Activated CD4-positive, alpha-beta memory T cell treated with anti-CD3 and anti-CD28 coated beads for 36 hours (primary cell): ENCODE results near the gene CHPT1. TPM values are rescaled to one million over a fixed set of nuclear protein-coding genes. Genes with fewer than 3 reads are reported as not detected.
A peak's percentile ranks its signal among the peaks of the same experiment; 100 is the strongest.

Source experiments
- CTCF ChIA-PET: fragments of 350-600 bp; sonication (Branson Sonifier 250); formaldehyde crosslinking; loops from one replicate; lab custom pipeline; 2021; ENCODE audit warnings: antibody characterized with exemption, inconsistent platforms; lab: Charles Lee
- POLR2A ChIA-PET: fragments of 350-600 bp; sonication (Branson Sonifier 250); formaldehyde crosslinking; loops from one replicate; lab custom pipeline; 2021; ENCODE audit warnings: antibody characterized with exemption; lab: Charles Lee
- DNase-seq: peaks from one replicate; pipeline ENCODE4 v3.0.0-alpha.2; 2020
- H3K27ac Mint-ChIP-seq: one replicate; pipeline ENCODE4 v1.8.0; 2021; ENCODE audit warnings: mixed read lengths
- H3K27me3 Mint-ChIP-seq: one replicate; pipeline ENCODE4 v1.8.0; 2021; ENCODE audit warnings: mixed read lengths
- H3K36me3 Mint-ChIP-seq: one replicate; pipeline ENCODE4 v1.8.0; 2021; ENCODE audit warnings: mixed read lengths
- H3K4me1 Mint-ChIP-seq: one replicate; pipeline ENCODE4 v1.8.0; 2021; ENCODE audit warnings: low read depth, mixed read lengths
- H3K4me3 Mint-ChIP-seq: one replicate; pipeline ENCODE4 v1.8.0; 2021; ENCODE audit warnings: mild to moderate bottlenecking, mixed read lengths
- H3K9me3 Mint-ChIP-seq: one replicate; pipeline ENCODE4 v1.8.0; 2021; ENCODE audit warnings: mixed read lengths
- intact Hi-C: fragments of 100-400 bp; cut with micrococcal nuclease; formaldehyde crosslinking; loops from one replicate; pipeline ENCODE4 v1.15.1; 2023
- total RNA-seq, 2 experiments: library from RNA; stranded (reverse); gene quantifications; one replicate each; pipeline ENCODE4 v1.2.3, GENCODE V29; 2021

Gene CHPT1
- total RNA-seq, 2 experiments from 2014 or later: 20.6 to 23.0 TPM

DNA sequence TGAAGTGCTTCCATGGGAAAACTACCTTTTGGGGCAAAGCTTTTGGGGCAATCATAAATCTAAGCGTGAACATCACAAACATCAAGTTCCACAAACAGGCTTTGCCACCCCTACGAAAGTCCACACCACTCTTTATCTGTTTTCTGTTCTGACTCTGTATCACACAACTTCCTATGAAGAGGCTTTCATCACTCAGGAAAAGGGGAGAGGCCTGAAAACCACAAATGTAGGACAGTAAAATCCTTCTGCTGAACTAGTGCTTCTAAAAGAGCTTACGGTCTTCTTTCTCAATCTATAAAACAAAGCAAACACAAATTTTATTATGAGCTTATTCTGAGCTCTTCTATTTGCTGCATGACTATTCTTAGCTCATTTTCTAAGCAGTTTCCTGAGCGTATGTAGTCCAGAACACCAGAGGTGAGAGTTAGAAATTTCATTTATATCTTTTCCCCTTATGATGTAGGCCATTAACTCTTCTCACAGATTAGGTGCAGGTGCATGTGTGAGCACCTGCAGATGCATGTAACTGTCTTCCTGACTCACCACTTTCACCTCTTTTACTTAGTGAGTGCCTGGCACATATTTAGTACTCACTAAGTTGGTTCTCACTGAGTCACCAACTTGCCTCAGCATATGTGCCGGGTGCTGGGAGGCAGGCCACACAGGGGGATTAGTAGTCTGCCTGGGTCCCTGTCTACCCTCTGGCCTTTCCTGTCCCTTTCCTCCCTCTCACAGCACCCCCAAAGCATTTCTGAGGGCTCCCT is 74.8 kb downstream of the CHPT1 start:
- no peak overlapping the region for H3K27ac Mint-ChIP-seq
- ChIA-PET POLR2A (interaction anchor here (0.6 kb wide), 1 partner anchor 73 kb away, joined by 3 read pairs; no protein-coding TSS in a partner anchor), CTCF (interaction anchor here (2.5 to 3.6 kb wide), 5 partner anchors 12 to 68 kb away, joined by 12 to 155 read pairs (median 27); partner anchors contain the start of gene GNPTAB)
- peaks cover 7% of the 10 kb centered on the region for H3K36me3 Mint-ChIP-seq
- intact Hi-C loops: loop anchor here (5.0 kb wide), 2 partner anchors 145 to 165 kb away; no protein-coding TSS in a partner anchor
- H3K27me3 Mint-ChIP-seq: no peaks in the 10 kb centered on the region
- peaks cover 6% of the 10 kb centered on the region for H3K4me1 Mint-ChIP-seq
- no peak overlapping the region for H3K4me3 Mint-ChIP-seq
- H3K9me3 Mint-ChIP-seq: no peaks in the 10 kb centered on the region
- peak; percentile 16 for DNase-seq

DNA sequence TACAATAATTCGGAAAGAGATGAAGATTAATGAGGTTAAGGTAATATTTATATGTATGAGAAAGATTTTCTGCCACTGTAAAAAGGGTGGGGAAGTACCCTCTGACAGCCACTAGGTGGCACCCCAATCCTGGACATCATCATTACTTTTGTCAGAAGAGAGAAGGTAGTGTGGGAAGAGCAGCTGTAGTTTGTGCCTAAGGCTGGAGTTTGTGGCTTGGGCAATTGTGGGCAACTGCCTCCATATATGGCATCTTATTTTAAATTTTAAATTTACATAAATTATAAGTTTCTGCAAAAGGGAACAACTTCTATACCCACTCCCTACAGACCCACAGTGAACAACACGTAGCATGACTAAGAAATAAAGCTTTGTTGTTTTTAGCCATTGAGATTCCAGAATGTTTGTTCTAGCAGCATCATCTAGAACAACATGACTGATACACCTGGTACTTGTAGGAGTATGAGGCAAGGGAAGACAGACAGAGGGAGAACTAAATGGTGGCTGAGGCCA is 76.3 kb downstream of the CHPT1 start:
- Mint-ChIP-seq H3K27me3 (no peaks in the 10 kb centered on the region), H3K4me1 (peaks cover 6% of the 10 kb centered on the region), H3K9me3 (no peaks in the 10 kb centered on the region), H3K4me3 (no peak overlapping the region), H3K36me3 (peaks cover 8% of the 10 kb centered on the region), H3K27ac (no peak overlapping the region)
- intact Hi-C loops: loop anchor here (1.0 to 5.0 kb wide), 5 partner anchors 58 to 359 kb away; no protein-coding TSS in a partner anchor
- CTCF ChIA-PET: interaction anchor here (0.5 to 3.6 kb wide), 27 partner anchors 8 to 366 kb away, joined by 3 to 155 read pairs (median 4); partner anchors contain the start of genes ARL1 and GNPTAB
- POLR2A ChIA-PET: no interaction called here
- peak; percentile 72 for DNase-seq

DNA sequence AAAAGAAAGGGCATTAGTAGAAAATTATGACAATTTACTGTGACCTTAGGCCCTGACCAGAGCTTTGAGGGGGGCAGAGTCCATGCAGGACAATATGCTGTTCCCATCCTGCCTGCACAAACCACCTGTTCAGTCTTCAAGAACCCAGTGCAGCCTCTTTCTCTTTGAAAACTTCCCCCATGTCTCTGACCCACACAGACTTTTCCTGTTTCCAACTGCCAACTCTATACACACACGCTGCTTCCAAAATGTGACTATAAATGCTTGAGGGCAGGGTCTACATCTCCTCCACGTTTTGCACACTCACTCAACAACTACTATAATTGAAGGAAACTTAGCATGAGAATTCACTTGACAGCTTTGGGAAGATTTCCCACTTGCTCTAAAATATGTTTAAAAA is 78.4 kb downstream of the CHPT1 start:
- intact Hi-C loops: no loop called here
- ChIA-PET POLR2A (no interaction called here), CTCF (interaction anchor here (1.2 to 2.4 kb wide), 2 partner anchors 54 to 64 kb away, joined by 5 to 10 read pairs; partner anchors contain the start of gene GNPTAB)
- no peak overlapping the region for H3K27ac Mint-ChIP-seq
- DNase-seq: no peak
- peaks cover 3% of the 10 kb centered on the region for H3K36me3 Mint-ChIP-seq
- no peak overlapping the region for H3K4me3 Mint-ChIP-seq
- H3K27me3 Mint-ChIP-seq: no peaks in the 10 kb centered on the region
- H3K9me3 Mint-ChIP-seq: no peaks in the 10 kb centered on the region
- peaks cover 8% of the 10 kb centered on the region for H3K4me1 Mint-ChIP-seq

DNA sequence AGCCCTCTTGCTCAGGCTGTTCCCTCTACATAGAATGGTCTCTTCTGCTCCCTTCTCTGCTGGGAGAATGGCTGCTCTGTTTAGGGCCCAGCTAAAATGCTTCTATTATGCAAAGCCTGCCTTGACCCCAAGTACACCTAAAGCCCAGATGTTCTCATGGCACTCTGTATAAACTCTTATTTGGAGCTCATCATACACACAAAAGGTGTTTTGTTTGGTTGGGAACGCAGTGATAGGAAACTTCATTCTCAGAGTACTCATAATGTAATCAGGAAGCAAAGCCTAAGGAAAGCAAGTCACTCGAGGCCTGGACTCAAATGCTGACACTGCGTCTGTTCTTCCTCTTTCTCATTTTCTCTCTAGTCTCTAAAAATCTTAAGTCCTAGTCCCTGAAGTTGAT is 80.0 kb downstream of the CHPT1 start:
- ChIA-PET POLR2A (interaction anchor here (1.4 kb wide), 1 partner anchor 53 kb away, joined by 5 read pairs; the partner anchor contains the start of gene GNPTAB), CTCF (interaction anchor here (2.1 to 2.4 kb wide), 2 partner anchors 53 to 63 kb away, joined by 10 to 21 read pairs; partner anchors contain the start of gene GNPTAB)
- intact Hi-C loops: no loop called here
- H3K4me3 Mint-ChIP-seq: no peak overlapping the region
- no peak for DNase-seq
- H3K27me3 Mint-ChIP-seq: no peaks in the 10 kb centered on the region
- peaks cover 17% of the 10 kb centered on the region for H3K4me1 Mint-ChIP-seq
- peaks cover 3% of the 10 kb centered on the region for H3K36me3 Mint-ChIP-seq
- no peaks in the 10 kb centered on the region for H3K9me3 Mint-ChIP-seq
- no peak overlapping the region for H3K27ac Mint-ChIP-seq

DNA sequence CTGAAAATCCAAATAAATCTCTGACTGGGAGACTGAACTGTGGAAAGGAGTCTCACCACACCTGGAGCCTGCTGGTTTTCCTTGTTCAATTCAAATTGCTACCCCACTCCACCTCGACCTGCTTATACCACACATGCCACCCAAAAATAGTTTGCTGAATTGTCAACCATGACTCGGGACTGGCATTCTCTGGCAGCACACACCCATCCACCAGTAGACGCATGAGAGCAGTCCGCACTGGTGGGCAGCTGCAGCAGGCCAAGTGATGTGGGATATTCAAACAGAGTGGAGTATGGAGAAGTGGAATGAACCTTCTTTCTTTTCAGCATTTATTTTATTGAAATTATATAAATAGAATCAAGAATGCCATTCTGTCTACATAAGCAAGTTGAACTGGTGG is 80.5 kb downstream of the CHPT1 start:
- POLR2A ChIA-PET: interaction anchor here (1.4 kb wide), 1 partner anchor 53 kb away, joined by 5 read pairs; the partner anchor contains the start of gene GNPTAB
- DNase-seq: no peak
- Mint-ChIP-seq H3K27ac (no peak overlapping the region), H3K36me3 (peaks cover 3% of the 10 kb centered on the region), H3K4me1 (peaks cover 22% of the 10 kb centered on the region), H3K9me3 (no peaks in the 10 kb centered on the region), H3K4me3 (no peak overlapping the region), H3K27me3 (no peaks in the 10 kb centered on the region)
- intact Hi-C loops: no loop called here
- CTCF ChIA-PET: interaction anchor here (2.1 to 3.1 kb wide), 3 partner anchors 53 to 62 kb away, joined by 10 to 21 read pairs (median 18); partner anchors contain the start of gene GNPTAB

Other genes with a start within 250 kb of the CHPT1 start
- not detected for gene SPIC, start 222.3 kb upstream of the CHPT1 start, total RNA-seq
- gene MYBPC1, start 102.7 kb upstream of the CHPT1 start, total RNA-seq: not detected
- under 1 TPM in 1 of 2 experiments, not detected in 1; 0.07 TPM for gene SYCP3, start 41.8 kb downstream of the CHPT1 start, total RNA-seq
- 10 to 100 TPM; 19.6 to 20.2 TPM for gene GNPTAB, start 133.3 kb downstream of the CHPT1 start, total RNA-seq
- gene DRAM1, start 179.9 kb downstream of the CHPT1 start, total RNA-seq: 1 to 10 TPM; 2.6 to 2.8 TPM